Vagina (tissue), 2 donors: ENCODE results near the gene NRXN3.

ENCODE experiments used
- POLR2A ChIP-seq, 2 donors: fragments of 450-650 bp; IDR thresholded peaks; one replicate each; pipeline ENCODE4 v1.6.1; 2017; ENCODE audit warnings: antibody characterized with exemption in 2 of 2, mild to moderate bottlenecking in 2 of 2, moderate library complexity in 2 of 2
- TF ChIP-seq, protein P1 (sequence below), 3 experiments: fragments of 450-650 bp in 2 of 3; fragments of 200-600 bp in 1 of 3; sonication (generic) in 1 of 3; IDR thresholded peaks; one replicate each; pipeline ENCODE4 v1.5.1; 2017 to 2019; ENCODE audit warnings: antibody characterized with exemption in 3 of 3, mild to moderate bottlenecking in 2 of 3, moderate library complexity in 2 of 3

- TF ChIP-seq, protein P1, sequence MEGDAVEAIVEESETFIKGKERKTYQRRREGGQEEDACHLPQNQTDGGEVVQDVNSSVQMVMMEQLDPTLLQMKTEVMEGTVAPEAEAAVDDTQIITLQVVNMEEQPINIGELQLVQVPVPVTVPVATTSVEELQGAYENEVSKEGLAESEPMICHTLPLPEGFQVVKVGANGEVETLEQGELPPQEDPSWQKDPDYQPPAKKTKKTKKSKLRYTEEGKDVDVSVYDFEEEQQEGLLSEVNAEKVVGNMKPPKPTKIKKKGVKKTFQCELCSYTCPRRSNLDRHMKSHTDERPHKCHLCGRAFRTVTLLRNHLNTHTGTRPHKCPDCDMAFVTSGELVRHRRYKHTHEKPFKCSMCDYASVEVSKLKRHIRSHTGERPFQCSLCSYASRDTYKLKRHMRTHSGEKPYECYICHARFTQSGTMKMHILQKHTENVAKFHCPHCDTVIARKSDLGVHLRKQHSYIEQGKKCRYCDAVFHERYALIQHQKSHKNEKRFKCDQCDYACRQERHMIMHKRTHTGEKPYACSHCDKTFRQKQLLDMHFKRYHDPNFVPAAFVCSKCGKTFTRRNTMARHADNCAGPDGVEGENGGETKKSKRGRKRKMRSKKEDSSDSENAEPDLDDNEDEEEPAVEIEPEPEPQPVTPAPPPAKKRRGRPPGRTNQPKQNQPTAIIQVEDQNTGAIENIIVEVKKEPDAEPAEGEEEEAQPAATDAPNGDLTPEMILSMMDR (IDR thresholded peaks at IDR 0.05), result no peak
- TF ChIP-seq POLR2A (IDR thresholded peaks at IDR 0.05), result no peak
Observed at GRCh38 chr14:79730196-79730595, 1560.0 kb downstream of the NRXN3 start.
